ENCODE measurements around the gene COPZ2.
"Not testable (repeated sequence)": the region's sequence is repeated elsewhere in the genome, so short reads cannot be mapped to it uniquely, and the experiment has no call there.

COPZ2 gene

DNA sequence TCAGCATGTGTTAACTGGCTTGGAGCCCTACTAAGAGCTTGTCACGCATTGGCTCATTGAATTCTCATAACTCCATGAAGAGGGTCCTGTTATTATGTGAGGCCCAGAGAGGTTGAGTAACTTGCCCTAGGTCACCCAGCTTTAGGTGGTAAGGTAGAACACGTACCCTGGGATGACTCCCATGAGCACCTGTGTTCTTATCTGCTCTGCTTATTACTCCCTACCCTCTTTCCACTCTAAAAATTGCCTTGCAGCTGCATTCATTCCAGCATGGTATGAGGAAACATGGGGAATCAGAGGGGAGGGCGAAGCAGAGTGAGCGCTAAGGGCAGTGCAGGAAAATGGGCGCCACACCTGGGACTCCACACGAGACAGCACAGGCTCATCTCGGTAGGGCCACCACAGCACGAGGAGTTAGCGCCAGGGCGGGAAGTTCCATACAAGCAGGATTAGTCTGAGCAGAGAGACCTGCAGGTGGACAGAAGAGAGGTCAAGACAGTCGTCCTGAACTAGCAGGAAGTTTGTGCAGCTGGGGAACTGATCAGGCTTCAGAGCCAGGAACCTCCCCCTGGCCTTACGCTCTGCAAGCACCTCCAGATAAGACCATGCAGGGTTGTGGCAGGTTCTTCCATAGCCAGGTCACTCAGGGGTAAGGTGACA lies 10.1 kb downstream of the COPZ2 start:
- no peak for FAIRE-seq

DNA sequence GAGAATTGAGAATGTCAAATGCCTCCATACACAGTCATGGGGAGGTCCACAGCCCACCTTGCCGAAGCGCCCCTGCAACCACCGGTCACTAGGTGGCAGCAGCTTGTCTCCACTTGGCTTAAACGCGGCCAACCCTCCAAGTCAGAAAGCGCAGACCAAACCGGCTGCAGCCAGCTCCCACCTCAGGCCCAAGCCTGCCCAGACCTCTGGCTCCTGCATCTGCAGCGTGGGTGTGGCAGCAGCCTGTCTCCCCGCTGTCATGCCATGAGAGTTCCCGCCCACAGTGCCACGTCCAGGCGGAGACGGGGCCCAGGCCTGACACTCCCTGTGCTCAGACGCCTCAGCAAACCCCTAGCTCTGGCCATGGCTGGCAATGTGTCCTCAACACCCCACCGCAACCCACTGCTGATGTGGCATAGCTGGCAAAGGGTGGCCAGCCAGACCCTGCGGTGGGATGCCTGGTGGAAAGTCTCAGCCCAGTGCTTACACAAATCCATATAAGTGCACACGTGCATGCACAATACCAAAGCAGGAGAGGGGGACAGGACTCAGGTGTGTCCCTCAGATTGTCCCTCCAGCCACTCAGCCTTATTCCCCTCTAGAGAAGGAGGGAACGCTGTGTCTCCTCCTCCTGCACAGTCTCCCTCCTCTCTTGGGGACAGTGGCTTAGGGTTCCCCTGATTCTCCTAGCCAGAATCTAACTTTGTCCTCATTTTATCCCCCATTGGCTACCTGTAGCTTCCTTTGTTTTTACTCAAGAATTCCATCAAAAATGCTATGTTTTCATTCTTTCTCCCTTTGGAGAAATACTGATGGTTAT lies 10.9 kb downstream of the COPZ2 start:
- no peak for FAIRE-seq

DNA sequence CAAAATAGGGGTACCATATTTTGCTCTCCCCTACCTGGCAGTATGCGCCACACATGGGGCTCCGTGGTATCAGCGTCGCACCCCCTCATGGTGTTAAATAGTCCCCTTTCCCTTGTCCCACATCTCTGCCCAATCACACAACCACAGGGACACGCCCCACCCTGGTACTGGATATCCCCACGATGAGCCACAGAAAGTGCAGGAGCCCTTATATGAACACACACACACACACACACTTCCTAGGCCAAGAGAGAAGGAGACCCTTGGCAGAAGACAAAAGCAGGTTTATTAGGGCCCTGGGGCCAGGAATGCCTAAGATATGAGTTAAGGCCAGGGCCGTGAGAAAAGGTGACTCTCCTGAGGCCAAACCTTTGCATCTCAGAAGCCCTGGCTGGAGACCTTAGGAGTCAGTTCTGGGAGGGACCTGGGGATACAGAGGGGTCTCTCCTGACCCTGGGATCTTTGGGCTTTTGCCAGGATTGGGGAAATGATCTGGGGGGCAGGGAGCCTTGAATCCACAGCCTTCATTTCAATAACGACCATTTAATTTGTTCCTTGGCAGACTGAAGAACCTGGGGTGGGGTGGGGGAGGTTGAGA lies 11.6 kb downstream of the COPZ2 start:
- no peak for FAIRE-seq

DNA sequence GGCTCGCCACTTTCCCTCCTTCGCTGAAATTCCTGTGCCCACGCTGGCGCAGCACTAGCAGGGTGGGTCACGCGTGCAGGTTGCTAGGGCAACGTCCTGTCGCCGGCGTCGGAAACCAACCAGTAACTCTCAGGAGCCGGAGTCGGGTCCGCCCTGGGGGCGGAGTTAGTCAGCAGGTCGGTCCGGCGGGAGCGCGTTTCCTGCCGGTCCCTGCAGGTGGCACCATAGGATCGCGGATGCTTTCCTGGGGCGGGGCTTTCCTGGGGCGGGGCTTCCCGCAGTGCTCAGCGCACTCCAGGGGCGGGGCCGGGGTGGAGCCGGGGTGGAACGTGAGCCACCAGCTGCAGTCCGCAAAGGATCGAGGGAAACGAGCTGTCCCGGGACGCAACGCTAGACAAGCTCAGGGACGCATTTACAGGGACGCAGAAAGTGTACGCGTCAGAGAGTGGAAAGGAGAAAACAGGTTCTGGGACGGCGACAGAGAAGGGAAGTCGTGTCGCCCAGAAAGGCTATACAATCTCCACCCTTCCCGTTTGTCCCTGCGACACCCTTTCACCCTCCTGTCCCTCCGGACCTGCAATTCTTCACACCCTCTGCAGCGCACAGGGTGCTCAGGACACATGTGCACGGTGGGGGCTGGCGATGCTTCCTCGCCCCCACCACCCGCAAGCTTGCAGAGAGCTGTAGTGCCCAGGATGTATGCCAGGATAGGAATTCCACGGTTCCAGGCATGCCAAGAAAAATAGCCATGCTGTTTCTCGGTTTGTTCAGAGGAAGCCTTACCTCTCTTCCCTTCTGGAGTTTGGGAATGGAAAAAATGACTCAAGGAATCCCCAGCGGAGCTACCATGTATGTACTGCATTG lies 12.3 kb downstream of the COPZ2 start:
- FAIRE-seq = no peak

DNA sequence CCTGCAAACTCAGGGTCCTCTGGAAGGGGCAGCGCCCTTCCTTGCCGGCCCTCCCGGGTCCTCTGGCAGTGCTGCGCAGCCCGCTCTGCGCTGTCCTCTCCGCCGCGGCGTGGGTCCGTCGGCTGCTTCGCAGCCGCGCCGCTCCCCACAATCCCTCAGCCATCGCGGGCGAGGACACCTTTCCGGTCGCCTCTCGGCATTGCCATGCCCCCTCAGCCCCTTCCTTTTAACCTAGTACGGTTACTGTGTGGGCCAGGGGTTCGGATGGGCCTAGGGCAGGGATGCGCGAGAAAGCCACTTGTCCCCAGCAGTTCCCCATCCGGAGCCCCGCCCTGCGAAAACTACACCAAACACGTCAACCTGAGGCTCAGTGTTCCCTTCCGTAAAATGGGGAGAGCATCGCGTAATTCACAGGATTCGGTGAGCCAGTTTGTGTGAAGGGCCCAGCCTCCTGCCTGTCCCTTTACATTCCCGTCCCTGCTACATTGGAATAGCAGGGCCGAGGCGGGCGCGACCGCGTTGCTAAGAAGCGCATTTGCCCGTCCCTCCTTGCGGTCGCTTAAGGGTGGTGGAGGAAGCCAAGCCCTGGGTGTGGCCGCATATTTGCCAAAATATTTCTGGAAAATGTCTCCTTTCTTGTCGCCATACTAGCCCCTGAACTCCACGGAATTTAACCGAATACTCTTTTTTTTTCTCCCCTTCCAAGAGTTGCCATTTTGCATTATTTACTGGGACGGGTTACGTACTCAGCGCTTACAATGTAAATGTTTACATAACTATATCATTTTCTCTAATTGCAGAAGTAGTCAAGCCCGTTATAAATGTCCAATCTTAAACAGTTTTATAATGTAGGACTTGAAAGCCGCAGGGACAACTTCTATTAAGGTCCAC lies 13.2 kb downstream of the COPZ2 start:
- FAIRE-seq = no peak

DNA sequence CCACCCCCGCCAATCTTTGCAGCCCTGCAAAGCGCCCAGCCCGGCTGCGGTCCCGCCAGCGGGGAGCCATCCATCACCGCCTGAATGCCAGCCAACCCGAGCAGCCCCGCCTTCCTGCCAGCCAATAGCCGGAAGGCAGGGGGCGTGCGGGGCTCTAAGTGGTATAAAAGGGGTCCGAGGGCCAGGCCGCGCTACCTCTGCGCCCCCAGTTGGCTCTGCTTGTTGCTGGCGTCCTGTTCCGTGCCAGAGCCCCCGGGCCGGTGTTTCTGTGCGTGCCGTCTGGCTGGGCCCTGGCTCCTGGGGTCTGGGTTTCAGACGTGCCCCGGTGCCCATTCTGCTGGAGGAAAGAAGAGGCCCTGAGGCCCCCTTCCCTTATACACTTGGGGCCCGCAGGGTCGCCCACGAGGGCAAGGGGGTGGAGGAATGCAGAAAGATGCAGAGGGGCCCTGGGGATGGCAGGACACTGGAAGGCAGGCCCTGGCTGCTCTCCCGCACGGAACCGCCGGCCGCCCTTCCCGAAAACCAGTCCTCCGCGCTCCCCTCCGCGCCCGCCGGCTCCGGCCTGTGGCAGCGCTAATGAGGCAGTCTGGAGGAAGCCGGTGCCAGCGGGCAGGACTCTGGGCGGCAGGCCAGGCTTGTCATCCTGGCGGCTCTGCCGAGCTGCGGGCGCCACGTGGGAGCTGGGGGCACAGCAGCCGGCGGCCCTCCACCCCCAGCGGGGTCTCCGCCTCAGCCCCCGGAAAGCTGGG lies 14.0 kb downstream of the COPZ2 start:
- no peak for FAIRE-seq

DNA sequence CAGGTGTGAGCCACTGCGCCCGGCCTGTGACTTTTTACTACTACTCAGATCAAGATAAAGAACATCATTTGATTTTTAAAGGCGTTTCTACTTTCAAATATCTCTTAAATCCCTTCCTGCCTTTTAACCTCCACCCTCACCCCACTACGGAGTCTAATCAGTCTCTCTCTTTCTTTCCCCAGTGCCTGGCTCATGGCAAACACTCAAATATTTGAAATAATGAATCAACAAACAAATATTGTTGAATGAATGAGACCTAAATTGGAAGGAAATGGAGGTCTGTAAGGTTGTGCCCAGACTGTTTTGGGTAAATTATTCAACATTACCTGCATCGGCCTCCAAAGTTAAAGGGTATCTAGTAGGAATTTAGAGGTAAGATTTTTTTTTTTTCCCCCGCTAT lies 14.7 kb downstream of the COPZ2 start:
- no peak for FAIRE-seq

DNA sequence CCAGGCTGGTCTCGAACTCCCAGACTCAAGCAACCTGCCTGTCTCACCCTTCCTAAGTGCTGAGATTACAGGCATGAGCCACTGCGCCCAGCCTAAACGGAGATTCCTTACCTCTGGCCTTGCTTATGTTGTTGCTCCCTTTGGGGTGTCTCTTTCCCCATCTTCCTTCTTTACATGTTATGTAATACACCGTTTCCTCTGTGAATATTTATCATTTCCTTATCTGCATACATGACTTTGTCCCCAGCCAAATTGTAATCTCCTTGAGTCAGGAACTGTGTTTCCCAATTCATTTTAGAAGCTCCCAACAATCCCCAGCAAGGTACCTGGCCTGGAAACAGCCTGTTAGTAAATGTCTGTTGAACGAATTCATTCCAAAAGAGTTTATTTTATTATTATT lies 15.7 kb downstream of the COPZ2 start:
- no peak for FAIRE-seq

DNA sequence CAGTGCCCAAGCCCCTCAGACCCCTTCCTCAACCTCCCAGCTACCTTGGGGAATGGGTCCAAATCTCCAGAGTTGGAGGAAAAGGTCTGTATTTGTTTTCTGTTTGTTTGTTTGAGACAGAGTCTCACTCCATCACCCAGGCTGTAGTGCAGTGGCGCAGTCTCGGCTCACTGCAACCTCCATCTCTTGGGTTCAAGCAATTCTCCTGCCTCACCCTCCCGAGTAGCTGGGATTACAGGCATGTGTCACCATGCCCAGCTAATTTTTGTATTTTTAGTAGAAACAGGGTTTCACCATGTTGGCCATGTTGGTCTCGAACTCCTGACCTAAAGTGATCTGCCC lies 19.8 kb downstream of the COPZ2 start:
- FAIRE-seq = not testable (repeated sequence)

DNA sequence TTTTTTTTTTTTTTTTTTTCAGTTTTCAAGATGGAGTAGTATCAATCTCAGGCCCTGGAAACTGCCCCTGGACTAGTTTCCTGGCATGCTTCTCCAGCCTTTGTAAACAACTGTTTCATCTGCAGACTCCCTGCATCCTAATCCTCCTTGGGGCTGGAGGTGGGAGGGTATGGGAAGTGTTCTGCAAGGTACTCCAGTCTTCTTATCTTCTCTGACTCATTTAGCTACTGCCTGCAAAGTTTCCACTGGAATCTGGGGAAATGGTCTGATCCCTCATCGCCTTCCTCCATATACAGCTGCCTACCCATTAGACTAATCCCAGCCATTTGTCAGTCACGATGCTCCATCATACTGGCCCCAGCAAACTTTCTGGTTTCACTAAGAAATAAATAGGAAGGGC lies 21.5 kb downstream of the COPZ2 start:
- no peak for FAIRE-seq

DNA sequence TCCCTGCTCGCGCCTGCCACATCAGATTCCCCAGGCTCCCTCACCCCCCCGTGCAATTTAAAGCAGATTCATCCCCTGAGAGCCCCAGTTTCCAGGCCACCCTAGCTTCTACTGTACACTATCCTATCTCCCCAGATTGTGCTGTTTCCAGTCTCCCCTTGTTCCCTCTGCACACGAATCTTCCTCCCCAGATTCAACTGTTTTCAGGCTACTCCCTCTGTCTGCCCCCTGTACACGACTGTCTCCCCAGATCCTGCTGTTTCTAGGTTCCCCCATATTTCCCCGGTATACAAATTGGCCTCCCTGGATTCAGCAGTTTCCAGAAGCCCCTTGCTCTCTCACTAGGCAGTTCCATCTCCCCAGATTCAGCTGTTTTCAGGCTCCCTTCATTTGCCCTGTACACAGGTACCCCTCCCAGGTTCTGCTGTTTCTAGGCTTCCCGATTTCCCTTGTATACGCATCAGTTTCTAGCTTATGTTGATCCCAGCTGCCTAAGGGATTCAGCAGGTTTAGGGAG lies 22.9 kb downstream of the COPZ2 start:
- no peak for FAIRE-seq

DNA sequence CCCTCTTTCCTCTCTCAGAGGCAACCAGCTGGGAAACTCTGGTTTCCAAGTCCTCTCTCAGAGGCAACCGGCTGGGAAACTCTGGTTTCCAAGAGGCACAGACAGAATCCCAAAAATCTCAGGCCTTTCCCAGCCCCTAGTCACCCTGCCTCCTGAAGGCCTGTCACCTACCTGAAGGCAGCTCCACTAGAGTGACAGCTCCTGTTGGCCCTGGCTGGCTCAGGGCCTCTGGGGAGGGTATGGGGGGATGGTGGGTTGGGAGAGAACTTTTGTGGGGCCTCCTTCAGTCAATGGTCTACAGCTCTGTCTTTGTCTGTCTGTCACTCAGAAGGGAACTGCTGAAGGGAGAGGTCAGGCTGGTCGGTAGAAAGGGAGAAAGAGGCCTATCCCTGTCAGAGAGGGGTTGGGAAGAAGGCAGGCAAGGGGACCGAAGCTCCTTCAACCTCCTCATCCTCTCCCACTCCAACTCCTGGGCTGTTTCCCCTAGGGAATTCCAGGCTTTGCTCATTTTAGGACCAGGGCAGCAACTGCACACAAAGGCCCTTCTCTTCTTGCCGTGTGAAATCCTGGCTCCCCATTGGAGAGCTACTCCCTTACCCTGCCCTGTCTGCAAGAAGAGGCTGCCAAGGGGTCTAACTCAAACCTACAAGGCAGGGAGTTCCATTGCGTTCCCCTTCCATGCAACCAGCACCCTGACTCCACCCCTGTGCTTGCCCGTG lies 23.6 kb downstream of the COPZ2 start:
- FAIRE-seq = no peak

DNA sequence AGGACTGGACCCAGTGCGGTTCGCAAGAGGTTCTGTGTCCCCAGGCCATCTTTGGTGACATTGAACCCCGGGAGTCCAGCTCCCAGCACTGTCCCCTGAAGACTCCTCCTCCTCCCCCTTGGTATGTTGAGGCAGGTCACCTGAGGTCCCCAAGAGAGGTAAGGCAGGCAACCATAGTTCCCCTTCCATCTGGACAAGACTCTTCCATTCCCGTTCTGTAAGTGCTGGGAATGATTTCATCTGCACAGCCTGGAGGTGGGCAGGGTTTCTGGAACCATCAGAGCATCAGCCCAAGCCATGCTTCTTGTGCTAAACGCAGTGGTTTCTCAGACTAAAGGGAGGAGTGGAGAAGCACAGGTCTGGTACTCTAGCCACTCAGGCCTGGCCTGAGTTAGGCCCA lies 24.9 kb downstream of the COPZ2 start:
- FAIRE-seq = no peak

DNA sequence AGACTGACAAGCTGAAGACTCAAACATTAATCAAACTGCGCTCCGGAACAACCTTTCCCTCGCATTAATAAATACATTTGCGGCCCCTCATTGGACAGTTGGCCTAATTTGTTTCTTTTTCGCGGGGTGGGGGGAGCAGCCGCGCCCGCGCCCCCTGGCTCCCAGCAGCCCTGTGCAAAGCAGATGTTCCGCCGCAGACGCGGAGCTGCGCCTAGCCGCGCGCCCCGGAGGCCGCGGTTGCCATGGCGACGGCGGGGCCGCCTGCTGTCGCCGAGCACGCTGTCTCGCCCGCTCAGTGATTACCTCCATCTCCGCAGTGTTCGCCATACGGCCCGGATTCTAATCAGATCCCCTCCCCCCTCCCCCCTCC lies 25.5 kb downstream of the COPZ2 start:
- no peak for FAIRE-seq

DNA sequence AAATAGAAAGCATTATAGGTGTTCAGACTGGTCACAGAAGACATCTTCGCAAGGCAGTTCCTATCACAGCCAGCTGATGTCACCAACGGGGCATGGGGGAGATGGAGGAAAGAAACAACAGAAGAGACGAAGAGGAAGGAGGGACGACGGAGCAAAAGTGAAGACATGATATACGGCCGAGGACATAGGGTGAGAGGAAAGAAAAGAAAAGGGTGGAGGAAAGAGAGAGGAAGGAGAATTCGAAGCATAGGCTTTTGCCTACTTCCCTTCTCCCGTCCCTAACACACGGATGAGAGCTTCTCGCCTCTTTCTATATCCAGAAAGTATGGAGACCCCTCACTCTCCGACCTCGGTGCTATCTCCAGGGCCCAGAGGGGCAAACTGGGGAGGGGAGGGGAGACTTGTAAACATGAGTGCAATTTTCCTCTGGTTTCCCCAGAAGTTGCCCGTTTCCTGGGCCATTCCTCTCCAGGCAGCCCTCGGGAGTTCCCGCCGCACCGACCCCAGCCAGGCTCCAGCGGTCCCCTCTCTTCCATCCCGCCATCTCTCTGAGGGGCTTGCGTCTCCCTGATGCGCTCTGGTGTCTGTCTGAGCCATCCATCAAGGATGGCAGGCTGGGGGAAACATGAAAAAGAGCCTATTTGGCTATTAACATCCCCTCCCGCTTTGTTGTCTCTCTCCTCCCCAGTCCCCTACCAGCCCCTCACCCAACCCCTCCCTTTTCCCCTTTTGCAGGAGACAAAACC lies 26.0 kb downstream of the COPZ2 start:
- no peak for FAIRE-seq

DNA sequence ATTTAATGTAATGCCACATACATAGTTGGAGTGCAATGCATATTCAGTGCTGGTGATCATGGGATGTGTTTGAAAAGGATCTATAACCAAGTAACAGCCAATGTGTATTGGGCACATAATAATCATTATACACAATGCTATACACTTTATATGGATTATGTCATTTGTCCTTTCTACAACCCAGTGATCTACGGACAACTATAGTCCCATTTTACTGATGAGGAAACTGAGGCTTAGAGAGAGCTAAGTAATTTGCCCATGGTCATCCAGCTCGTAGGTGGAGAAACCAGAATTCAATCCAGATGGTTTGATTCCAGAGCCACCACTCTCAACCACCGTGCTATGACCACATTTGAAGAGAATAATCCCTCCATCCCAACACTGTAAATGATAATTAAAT lies 27.4 kb downstream of the COPZ2 start:
- no peak for FAIRE-seq

DNA sequence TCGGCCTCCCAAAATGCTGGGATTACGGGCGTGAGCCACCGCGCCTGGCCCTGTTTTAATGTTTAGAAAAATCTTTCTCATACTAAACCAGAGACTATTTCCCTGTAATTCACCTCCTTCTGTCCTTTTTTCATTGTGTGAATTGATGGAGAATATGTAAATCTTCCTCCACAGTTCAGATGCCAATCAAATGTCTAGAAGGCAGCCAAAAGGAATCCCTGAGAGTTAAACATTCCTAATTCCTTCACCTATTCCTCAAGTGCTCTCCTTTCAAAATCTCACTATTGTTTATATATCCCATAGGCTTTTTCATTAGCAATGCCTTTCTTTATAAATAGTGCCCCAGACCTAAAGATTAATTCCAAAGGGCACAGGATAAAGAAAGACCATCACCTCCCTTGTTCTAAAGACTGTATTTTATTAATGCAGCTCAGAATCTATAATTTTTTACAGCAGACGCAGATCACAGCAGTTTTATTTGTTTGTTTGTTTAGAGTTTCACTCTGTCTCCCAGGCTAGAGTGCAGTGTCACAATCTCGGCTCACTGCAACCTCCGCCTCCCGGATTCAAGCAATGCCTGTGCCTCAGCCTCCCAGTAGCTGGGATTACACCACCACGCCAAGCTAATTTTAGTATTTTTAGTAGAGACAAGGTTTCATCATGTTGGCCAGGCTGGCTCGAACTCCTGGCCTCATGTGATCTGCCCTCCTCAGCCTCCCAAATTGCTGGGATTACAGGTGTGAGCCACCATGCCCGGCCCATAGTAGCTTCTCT lies 30.5 kb downstream of the COPZ2 start:
- no peak for FAIRE-seq

DNA sequence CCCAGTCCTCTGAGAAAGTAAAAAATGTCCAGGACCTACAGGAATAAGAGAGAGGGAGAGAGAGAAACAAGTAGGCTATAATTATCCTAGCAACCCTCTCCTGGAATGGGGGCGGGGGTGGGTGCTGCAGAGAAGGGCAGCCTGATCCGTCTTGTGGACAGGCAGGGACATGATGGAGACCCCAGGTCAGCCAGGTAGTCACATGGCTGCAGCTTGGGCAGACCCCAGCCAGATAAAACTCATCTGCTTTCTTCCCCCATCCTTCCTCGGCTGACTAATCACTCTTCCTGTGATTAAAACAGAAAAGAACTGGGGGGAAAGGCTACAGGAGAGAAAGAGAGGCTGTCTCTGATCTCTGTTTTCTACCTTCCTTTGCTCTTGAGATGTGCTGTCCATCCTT lies 32.6 kb downstream of the COPZ2 start:
- FAIRE-seq = no peak
